CD4-positive, alpha-beta memory T cell (primary cell): ENCODE data around the gene NR3C1. TPM values are rescaled to one million over a fixed set of nuclear protein-coding genes. Genes with fewer than 3 reads are reported as not detected.
A peak's percentile ranks its signal among the peaks of the same experiment; 100 is the strongest.

Source experiments
- CTCF ChIA-PET: fragments of 350-600 bp; sonication (Branson Sonifier 250); formaldehyde crosslinking; loops from one replicate; lab custom pipeline; 2021; ENCODE audit warnings: inconsistent platforms; ENCODE audit not compliant: partially characterized antibody; lab: Charles Lee
- POLR2A ChIA-PET: fragments of 350-600 bp; sonication (Branson Sonifier 250); formaldehyde crosslinking; loops from one replicate; lab custom pipeline; 2021; ENCODE audit not compliant: partially characterized antibody; lab: Charles Lee
- DNase-seq, 5 donors: peaks; one replicate each; pipeline versions ENCODE4 v3.0.0 to v3.0.0-alpha.2; 2020 to 2022; ENCODE audit warnings: mixed read lengths in 1 of 5
- H3K27ac ChIP-seq: one replicate; pipeline ENCODE4 v1.7.0; 2013; ENCODE audit warnings: low read depth, low read length
- H3K27me3 ChIP-seq: 2 replicates; pipeline ENCODE4 v1.7.0; 2013; ENCODE audit warnings: mild to moderate bottlenecking, low read length, moderate library complexity; ENCODE audit not compliant: insufficient read depth
- H3K36me3 ChIP-seq: 2 replicates; pipeline ENCODE4 v1.7.0; 2013; ENCODE audit warnings: mild to moderate bottlenecking, low read length, moderate library complexity; ENCODE audit not compliant: insufficient read depth
- H3K4me1 ChIP-seq: 2 replicates; pipeline ENCODE4 v1.7.0; 2013; ENCODE audit warnings: mild to moderate bottlenecking, low read length, moderate library complexity; ENCODE audit not compliant: insufficient read depth
- H3K4me3 ChIP-seq, 2 donors: one replicate each; pipeline ENCODE4 v1.7.0; 2013; ENCODE audit warnings: low read length in 2 of 2, mild to moderate bottlenecking in 1 of 2
- H3K9me3 ChIP-seq, 2 donors: one replicate each; pipeline ENCODE4 v1.7.0; 2013; ENCODE audit warnings: low read length in 2 of 2, control low read depth in 1 of 2; ENCODE audit not compliant: control insufficient read depth in 1 of 2
- H3K27ac Mint-ChIP-seq, 7 donors: one replicate each; pipeline ENCODE4 v1.8.0; 2020 to 2021; ENCODE audit warnings: mixed read lengths in 7 of 7, mild to moderate bottlenecking in 6 of 7, inconsistent platforms in 3 of 7, moderate library complexity in 3 of 7
- H3K27me3 Mint-ChIP-seq, 2 donors: one replicate each; pipeline ENCODE4 v1.8.0; 2020 to 2021; ENCODE audit warnings: mixed read lengths in 2 of 2
- H3K36me3 Mint-ChIP-seq, 2 donors: one replicate each; pipeline ENCODE4 v1.8.0; 2020 to 2021; ENCODE audit warnings: mixed read lengths in 2 of 2, inconsistent platforms in 1 of 2, mild to moderate bottlenecking in 1 of 2
- H3K4me1 Mint-ChIP-seq, 4 donors: one replicate each; pipeline ENCODE4 v1.8.0; 2020 to 2021; ENCODE audit warnings: mixed read lengths in 4 of 4, mild to moderate bottlenecking in 1 of 4
- H3K4me3 Mint-ChIP-seq, 8 donors: one replicate each; pipeline ENCODE4 v1.8.0; 2020 to 2021; ENCODE audit warnings: mixed read lengths in 8 of 8, mild to moderate bottlenecking in 7 of 8, moderate library complexity in 6 of 8, inconsistent platforms in 3 of 8
- H3K9me3 Mint-ChIP-seq, 8 donors: one replicate each; pipeline ENCODE4 v1.8.0; 2020 to 2021; ENCODE audit warnings: mixed read lengths in 8 of 8, mild to moderate bottlenecking in 5 of 8, inconsistent platforms in 3 of 8, moderate library complexity in 1 of 8
- intact Hi-C: fragments of 100-400 bp; cut with micrococcal nuclease; formaldehyde crosslinking; loops from one replicate; pipeline ENCODE4 v1.15.1; 2023
- polyA plus RNA-seq, 2 donors: library from polyadenylated mRNA; unstranded; fragments of 300-500 nt; fragmentation: Illumina TruSeq; gene quantifications; one replicate each; pipeline ENCODE4 v1.2.3, GENCODE V29; 2021
- total RNA-seq, 2 experiments: library from RNA; stranded (reverse); gene quantifications; one replicate each; pipeline ENCODE4 v1.2.3, GENCODE V29; 2021

The NR3C1 gene
- total and polyA plus RNA-seq, 4 experiments from 2014 or later = 92.0 to 164 (median 143) TPM

- Histone ChIP-seq H3K4me3 (no peak overlapping the region), H3K4me1 (no peaks in the 10 kb centered on the region), H3K27ac (no peak overlapping the region), H3K27me3 (no peaks in the 10 kb centered on the region), H3K36me3 (no peaks in the 10 kb centered on the region), H3K9me3 (no peaks in the 10 kb centered on the region)
- DNase-seq = no peak
- Mint-ChIP-seq H3K36me3 (no peaks in the 10 kb centered on the region), H3K27ac (no peak overlapping the region), H3K4me3 (no peak overlapping the region), H3K9me3 (peaks cover 0 to 4% (median 0%) of the 10 kb centered on the region in 8 donors), H3K27me3 (peaks cover 0 to 2% of the 10 kb centered on the region in 2 donors), H3K4me1 (no peaks in the 10 kb centered on the region)
- POLR2A ChIA-PET = no interaction called here
- CTCF ChIA-PET = interaction anchor here (1.4 kb wide), 1 partner anchor 9 kb away, joined by 3 read pairs; no protein-coding TSS in a partner anchor
- intact Hi-C loops = no loop called here
Measured at GRCh38 chr5:143249851-143250250, 153.6 kb downstream of the NR3C1 start.

- H3K9me3 Mint-ChIP-seq = peaks cover 0 to 4% (median 0%) of the 10 kb centered on the region in 8 donors
- Histone ChIP-seq H3K27me3 (no peaks in the 10 kb centered on the region), H3K36me3 (no peaks in the 10 kb centered on the region), H3K27ac (no peak overlapping the region), H3K9me3 (no peaks in the 10 kb centered on the region), H3K4me1 (no peaks in the 10 kb centered on the region), H3K4me3 (no peak overlapping the region)
- no peak for DNase-seq
- H3K36me3 Mint-ChIP-seq = no peaks in the 10 kb centered on the region
- H3K4me3 Mint-ChIP-seq = no peak overlapping the region
- peaks cover 0 to 2% of the 10 kb centered on the region in 2 donors for H3K27me3 Mint-ChIP-seq
- H3K4me1 Mint-ChIP-seq = no peaks in the 10 kb centered on the region
- intact Hi-C loops = no loop called here
- ChIA-PET POLR2A (no interaction called here), CTCF (no interaction called here)
- peak overlapping the region in 1 of 7 donors; percentile 44 for H3K27ac Mint-ChIP-seq
Measured at GRCh38 chr5:143248822-143249579, 154.5 kb downstream of the NR3C1 start.

- Mint-ChIP-seq H3K27ac (no peak overlapping the region), H3K9me3 (peaks cover 0 to 4% (median 0%) of the 10 kb centered on the region in 8 donors), H3K27me3 (peaks cover 0 to 2% of the 10 kb centered on the region in 2 donors), H3K4me3 (no peak overlapping the region), H3K4me1 (no peaks in the 10 kb centered on the region), H3K36me3 (no peaks in the 10 kb centered on the region)
- Histone ChIP-seq H3K27me3 (no peaks in the 10 kb centered on the region), H3K27ac (no peak overlapping the region), H3K9me3 (no peaks in the 10 kb centered on the region), H3K4me1 (no peaks in the 10 kb centered on the region), H3K4me3 (no peak overlapping the region), H3K36me3 (no peaks in the 10 kb centered on the region)
- POLR2A ChIA-PET = no interaction called here
- no peak for DNase-seq
- intact Hi-C loops = no loop called here
- CTCF ChIA-PET = no interaction called here
Measured at GRCh38 chr5:143248391-143248790, 155.1 kb downstream of the NR3C1 start.

- peaks cover 0 to 4% (median 0%) of the 10 kb centered on the region in 8 donors for H3K9me3 Mint-ChIP-seq
- Histone ChIP-seq H3K4me1 (no peaks in the 10 kb centered on the region), H3K27me3 (no peaks in the 10 kb centered on the region), H3K36me3 (no peaks in the 10 kb centered on the region), H3K4me3 (no peak overlapping the region), H3K27ac (no peak overlapping the region), H3K9me3 (no peaks in the 10 kb centered on the region)
- H3K4me1 Mint-ChIP-seq = no peaks in the 10 kb centered on the region
- peaks cover 0 to 2% of the 10 kb centered on the region in 2 donors for H3K27me3 Mint-ChIP-seq
- H3K36me3 Mint-ChIP-seq = no peaks in the 10 kb centered on the region
- H3K27ac Mint-ChIP-seq = no peak overlapping the region
- intact Hi-C loops = no loop called here
- POLR2A ChIA-PET = no interaction called here
- CTCF ChIA-PET = no interaction called here
- H3K4me3 Mint-ChIP-seq = no peak overlapping the region
- DNase-seq = no peak
Measured at GRCh38 chr5:143247134-143247815, 156.2 kb downstream of the NR3C1 start.

GRCh38 chr5:143245929-143246561, 157.4 kb downstream of the NR3C1 start:
- ChIA-PET POLR2A (no interaction called here), CTCF (no interaction called here)
- Mint-ChIP-seq H3K4me3 (no peak overlapping the region), H3K27ac (no peak overlapping the region), H3K27me3 (peaks cover 0 to 2% of the 10 kb centered on the region in 2 donors), H3K4me1 (no peaks in the 10 kb centered on the region), H3K36me3 (no peaks in the 10 kb centered on the region), H3K9me3 (peaks cover 0 to 4% (median 0%) of the 10 kb centered on the region in 8 donors)
- intact Hi-C loops = no loop called here
- H3K4me1 ChIP-seq = no peaks in the 10 kb centered on the region
- no peak overlapping the region for H3K27ac ChIP-seq
- no peaks in the 10 kb centered on the region for H3K36me3 ChIP-seq
- DNase-seq = no peak
- H3K9me3 ChIP-seq = no peaks in the 10 kb centered on the region
- H3K27me3 ChIP-seq = no peaks in the 10 kb centered on the region
- no peak overlapping the region for H3K4me3 ChIP-seq

- no peak overlapping the region for H3K4me3 Mint-ChIP-seq
- H3K27me3 ChIP-seq = no peaks in the 10 kb centered on the region
- intact Hi-C loops = no loop called here
- ChIA-PET POLR2A (no interaction called here), CTCF (no interaction called here)
- no peak overlapping the region for H3K27ac ChIP-seq
- no peak overlapping the region for H3K4me3 ChIP-seq
- no peaks in the 10 kb centered on the region for H3K36me3 ChIP-seq
- no peaks in the 10 kb centered on the region for H3K4me1 ChIP-seq
- DNase-seq = no peak
- no peaks in the 10 kb centered on the region for H3K9me3 ChIP-seq
- H3K36me3 Mint-ChIP-seq = no peaks in the 10 kb centered on the region
- peaks cover 0 to 4% (median 0%) of the 10 kb centered on the region in 8 donors for H3K9me3 Mint-ChIP-seq
- peaks cover 0 to 2% of the 10 kb centered on the region in 2 donors for H3K27me3 Mint-ChIP-seq
- H3K27ac Mint-ChIP-seq = no peak overlapping the region
- H3K4me1 Mint-ChIP-seq = no peaks in the 10 kb centered on the region
Measured at GRCh38 chr5:143244990-143245389, 158.5 kb downstream of the NR3C1 start.

GRCh38 chr5:143244000-143244736, 159.3 kb downstream of the NR3C1 start:
- no peaks in the 10 kb centered on the region for H3K27me3 ChIP-seq
- intact Hi-C loops = no loop called here
- Mint-ChIP-seq H3K36me3 (no peaks in the 10 kb centered on the region), H3K4me3 (no peak overlapping the region), H3K4me1 (no peaks in the 10 kb centered on the region), H3K27ac (no peak overlapping the region), H3K27me3 (peaks cover 0 to 2% of the 10 kb centered on the region in 2 donors), H3K9me3 (peaks cover 0 to 4% (median 0%) of the 10 kb centered on the region in 8 donors)
- POLR2A ChIA-PET = no interaction called here
- no peak overlapping the region for H3K27ac ChIP-seq
- H3K9me3 ChIP-seq = no peaks in the 10 kb centered on the region
- CTCF ChIA-PET = no interaction called here
- no peaks in the 10 kb centered on the region for H3K4me1 ChIP-seq
- DNase-seq = no peak
- no peak overlapping the region for H3K4me3 ChIP-seq
- H3K36me3 ChIP-seq = no peaks in the 10 kb centered on the region
